ENCODE measurements around the gene VWA5B1.

DNA sequence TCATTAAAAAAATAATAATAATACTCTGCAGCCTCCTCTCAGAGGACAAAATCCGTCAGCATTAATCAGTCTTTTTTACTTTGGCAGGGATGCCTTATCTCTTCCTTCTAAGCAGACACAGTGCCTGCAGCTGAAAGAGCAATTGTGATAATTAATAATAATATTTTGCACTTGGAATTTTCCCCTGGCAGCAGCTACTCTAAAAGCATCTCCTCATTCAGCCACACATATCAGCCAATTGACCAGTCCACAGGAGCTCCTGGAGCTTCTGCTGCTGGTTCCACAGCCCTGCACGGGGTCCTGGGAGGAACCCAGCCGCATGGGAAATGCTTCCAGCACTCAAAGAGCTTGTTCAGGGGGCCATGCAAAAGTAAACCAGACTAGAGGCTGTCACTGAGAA is 31.0 kb upstream of the VWA5B1 start:
- TF ChIP-seq, protein P1, sequence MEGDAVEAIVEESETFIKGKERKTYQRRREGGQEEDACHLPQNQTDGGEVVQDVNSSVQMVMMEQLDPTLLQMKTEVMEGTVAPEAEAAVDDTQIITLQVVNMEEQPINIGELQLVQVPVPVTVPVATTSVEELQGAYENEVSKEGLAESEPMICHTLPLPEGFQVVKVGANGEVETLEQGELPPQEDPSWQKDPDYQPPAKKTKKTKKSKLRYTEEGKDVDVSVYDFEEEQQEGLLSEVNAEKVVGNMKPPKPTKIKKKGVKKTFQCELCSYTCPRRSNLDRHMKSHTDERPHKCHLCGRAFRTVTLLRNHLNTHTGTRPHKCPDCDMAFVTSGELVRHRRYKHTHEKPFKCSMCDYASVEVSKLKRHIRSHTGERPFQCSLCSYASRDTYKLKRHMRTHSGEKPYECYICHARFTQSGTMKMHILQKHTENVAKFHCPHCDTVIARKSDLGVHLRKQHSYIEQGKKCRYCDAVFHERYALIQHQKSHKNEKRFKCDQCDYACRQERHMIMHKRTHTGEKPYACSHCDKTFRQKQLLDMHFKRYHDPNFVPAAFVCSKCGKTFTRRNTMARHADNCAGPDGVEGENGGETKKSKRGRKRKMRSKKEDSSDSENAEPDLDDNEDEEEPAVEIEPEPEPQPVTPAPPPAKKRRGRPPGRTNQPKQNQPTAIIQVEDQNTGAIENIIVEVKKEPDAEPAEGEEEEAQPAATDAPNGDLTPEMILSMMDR (IDR thresholded peaks at IDR 0.05): no peak
- no peak for TF ChIP-seq POLR2A (IDR thresholded peaks at IDR 0.05)

All from tibial nerve (tissue), 3 donors.